ENCODE results near the gene PKD1L1.

DNA sequence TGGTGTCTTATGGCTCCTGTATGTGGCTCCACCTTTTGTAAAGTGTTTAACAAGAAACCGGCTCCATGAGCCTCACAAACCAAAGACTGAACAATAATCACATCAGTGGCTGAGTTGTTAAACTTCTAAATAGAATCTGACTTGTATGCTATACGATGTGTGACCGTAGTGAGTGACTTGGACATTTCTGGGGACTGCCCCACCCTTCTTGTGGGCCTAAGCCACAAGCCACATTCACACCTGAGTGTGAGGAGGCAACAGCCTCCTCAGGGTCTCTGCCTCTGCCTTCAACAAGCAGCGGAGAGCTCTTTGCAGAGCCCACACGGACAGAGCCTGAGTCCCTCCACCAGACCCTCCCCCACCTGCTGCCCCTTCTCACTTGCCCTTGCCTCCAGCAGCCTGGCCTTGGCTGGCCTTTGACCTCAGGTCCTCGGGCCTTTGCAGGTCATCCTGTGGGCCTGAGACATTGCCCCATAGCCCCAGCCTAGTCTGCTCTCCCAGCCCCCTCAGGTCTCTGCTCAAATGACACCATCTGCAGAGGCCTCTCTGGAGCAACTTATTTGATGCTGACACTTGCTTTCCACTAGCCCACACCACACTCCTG, 209.6 kb downstream of the PKD1L1 start:
- no peak for TF ChIP-seq EZH2 (IDR thresholded peaks at IDR 0.05; ENCODE audit: borderline replicate concordance, insufficient read depth, low read length, poor library complexity, severe bottlenecking)
- no peak for TF ChIP-seq REST (IDR thresholded peaks at IDR 0.05; ENCODE audit: borderline replicate concordance)
- no peak for TF ChIP-seq CTCF (IDR thresholded peaks at IDR 0.05; ENCODE audit: poor library complexity, severe bottlenecking)
- TF ChIP-seq EP300 (conservative IDR thresholded peaks at IDR 0.05; ENCODE audit: poor library complexity, severe bottlenecking) = no peak
- TF ChIP-seq POLR2AphosphoS5 (IDR thresholded peaks at IDR 0.05) = no peak
- TF ChIP-seq SMC3 (conservative IDR thresholded peaks at IDR 0.05; ENCODE audit: poor library complexity) = no peak

Measured in neural cell (in vitro differentiated cells).